ENCODE data around the gene STN1.

Gene STN1

DNA sequence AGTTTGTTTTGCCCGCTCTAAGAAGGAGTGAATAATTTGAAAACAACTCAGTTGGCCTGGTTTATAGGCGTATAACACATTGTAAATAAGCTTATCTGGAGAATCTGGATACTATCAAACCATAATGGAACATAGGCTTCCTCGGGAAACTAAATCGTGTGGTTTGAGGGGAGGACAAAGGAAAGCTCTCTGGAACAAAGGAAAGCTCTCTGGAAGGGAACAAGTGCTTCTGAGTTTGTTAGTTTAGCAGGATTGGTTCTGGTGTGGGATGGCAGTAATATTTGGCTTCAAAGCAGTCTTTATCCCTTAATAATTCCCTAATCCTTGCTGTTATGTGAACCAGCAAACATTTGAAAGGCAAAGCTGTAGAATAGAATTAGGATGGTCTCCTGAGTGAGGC, 34.0 kb upstream of the STN1 start:
- DNase-seq (ENCODE audit: extremely low read depth, low read depth), result no peak
- TF ChIP-seq CTCF (IDR thresholded peaks at IDR 0.05; ENCODE audit: low read depth, low read length), result no peak

- no peak for TF ChIP-seq CTCF (IDR thresholded peaks at IDR 0.05; ENCODE audit: low read depth, low read length)
- DNase-seq (ENCODE audit: extremely low read depth, low read depth), result no peak
Measured at GRCh38 chr10:103951183-103951582, 33.2 kb upstream of the STN1 start.

DNA sequence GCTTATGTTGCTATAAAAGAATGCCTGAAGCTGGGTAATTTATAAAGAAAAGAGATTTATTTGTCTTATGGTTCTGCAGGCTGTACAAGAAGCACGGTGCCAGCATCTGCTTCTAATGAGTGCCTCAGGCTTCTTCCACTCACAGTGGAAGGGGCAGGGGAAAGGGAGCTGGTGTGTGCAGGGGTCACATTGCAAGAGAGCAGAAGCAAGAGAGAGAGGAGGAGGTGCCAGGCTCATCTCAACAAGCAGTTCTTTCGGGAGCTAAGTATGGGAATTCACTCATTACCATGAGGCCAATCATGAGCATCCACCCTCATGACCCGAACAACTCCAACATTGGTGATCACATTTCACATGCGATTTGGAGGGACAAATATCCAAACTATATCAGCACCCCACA, 31.7 kb upstream of the STN1 start:
- no peak for DNase-seq (ENCODE audit: extremely low read depth, low read depth)
- no peak for TF ChIP-seq CTCF (IDR thresholded peaks at IDR 0.05; ENCODE audit: low read depth, low read length)

GRCh38 chr10:103947799-103948516, 30.0 kb upstream of the STN1 start:
- no peak for TF ChIP-seq CTCF (IDR thresholded peaks at IDR 0.05; ENCODE audit: low read depth, low read length)
- no peak for DNase-seq (ENCODE audit: extremely low read depth, low read depth)

DNA sequence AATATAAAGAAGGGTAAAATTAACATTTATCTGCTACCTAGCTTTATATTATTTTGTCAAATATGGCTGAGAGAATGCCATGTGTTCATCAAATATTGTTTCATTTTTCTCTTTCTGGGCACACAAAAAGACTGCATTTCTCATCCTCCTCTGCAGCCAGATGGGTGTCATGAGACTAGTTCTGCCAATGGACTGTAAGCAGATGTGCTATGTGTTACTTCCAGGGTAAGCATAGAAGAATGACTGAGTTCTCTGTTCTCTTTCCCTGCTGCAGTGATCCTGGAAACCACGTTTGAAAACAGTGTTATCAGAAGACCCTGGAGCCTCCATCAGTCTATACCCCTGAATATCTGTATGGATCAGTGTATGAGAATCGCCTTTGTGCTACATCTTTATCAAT, 24.9 kb upstream of the STN1 start:
- no peak for DNase-seq (ENCODE audit: extremely low read depth, low read depth)
- TF ChIP-seq CTCF (IDR thresholded peaks at IDR 0.05; ENCODE audit: low read depth, low read length), result no peak

DNA sequence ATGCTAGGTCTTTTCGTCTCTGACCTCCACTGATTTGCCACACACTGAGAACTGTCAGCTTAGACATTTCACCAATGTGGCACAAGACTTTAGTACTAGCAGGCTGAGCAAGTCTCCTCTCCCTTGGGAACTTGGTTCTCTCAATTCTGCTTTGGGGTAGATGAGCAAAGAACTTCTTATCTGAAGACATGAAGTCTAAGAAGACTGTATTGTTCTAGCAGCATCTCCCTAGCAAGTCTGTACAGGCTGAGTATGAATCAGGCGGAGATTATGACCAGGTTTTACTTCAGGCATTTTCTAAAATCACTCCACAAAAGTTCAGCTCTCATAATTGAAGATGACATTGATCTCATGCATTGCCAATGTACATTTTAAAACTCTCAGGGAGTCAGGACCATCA, 23.8 kb upstream of the STN1 start:
- TF ChIP-seq CTCF (IDR thresholded peaks at IDR 0.05; ENCODE audit: low read depth, low read length), result no peak
- DNase-seq (ENCODE audit: extremely low read depth, low read depth), result no peak

DNA sequence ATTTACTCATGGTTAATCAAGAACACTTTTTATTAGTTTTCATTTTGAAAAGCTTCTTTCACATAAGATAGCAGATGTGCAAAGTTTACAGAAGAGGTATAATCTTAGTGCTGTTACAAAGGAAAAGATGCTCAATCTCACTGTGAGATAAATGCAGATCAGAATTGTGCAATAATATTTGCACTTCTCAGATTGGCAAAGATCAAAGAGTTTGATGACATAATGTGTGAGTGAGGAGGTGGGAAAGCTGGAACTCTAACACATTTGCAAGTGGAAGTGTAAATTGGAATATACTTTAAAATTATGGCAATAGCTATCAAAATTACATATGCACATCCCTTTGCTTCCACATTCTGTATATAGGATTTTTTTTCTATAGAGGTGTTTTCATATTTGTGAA, 21.5 kb upstream of the STN1 start:
- TF ChIP-seq CTCF (IDR thresholded peaks at IDR 0.05; ENCODE audit: low read depth, low read length), result no peak
- no peak for DNase-seq (ENCODE audit: extremely low read depth, low read depth)
